ENCODE results near the gene SSBP2. TPM values are rescaled to one million over a fixed set of nuclear protein-coding genes. Genes with fewer than 3 reads are reported as not detected.

SSBP2 gene
- total and polyA plus RNA-seq, 2 donors (not counting 3 experiments of a cell fraction or from before 2014, with no cell fraction given): 9.6 to 11.5 TPM

DNA sequence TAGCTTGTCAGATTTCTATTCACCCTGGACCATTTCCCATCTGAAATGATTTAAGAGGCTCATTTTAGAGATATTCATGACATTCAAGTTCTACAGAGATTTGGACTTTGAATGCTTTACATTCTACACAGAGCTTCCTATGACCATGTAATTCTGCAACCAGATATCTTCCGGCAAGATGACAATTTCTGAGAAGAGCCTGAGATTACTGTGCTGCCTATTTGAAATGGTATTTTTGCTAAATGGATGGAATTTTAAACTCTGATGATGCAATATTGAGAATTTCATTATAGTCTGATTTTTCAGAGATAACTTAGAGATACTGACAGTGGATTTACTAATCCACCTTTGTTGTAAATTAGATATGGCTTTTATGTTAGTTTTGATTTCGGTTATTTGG lies 341.0 kb downstream of the SSBP2 start:
- intact Hi-C loops (cut with micrococcal nuclease): no loop called here
- Histone ChIP-seq H3K9me3 (replicated peaks; ENCODE audit: control insufficient read depth, insufficient read depth, low read length) (no peaks in the 10 kb centered on the region), H2AFZ (ENCODE audit: low read depth, low read length) (no peak overlapping the region), H3K4me3 (replicated peaks in 1 of 3; ENCODE audit: insufficient read depth in 1 of 3, low read depth in 1 of 3, low read length in 3 of 3) (no peak overlapping the region), H3K79me2 (ENCODE audit: control insufficient read depth, insufficient read depth, low read length) (no peaks in the 10 kb centered on the region), H3K36me3 (ENCODE audit: control insufficient read depth in 2 of 2, extremely low read depth in 1 of 2, insufficient read depth in 2 of 2, low read length in 2 of 2) (no peaks in the 10 kb centered on the region), H3K4me2 (ENCODE audit: insufficient read depth, low read length) (no peak overlapping the region), H3K9ac (replicated peaks; ENCODE audit: extremely low read depth, insufficient read depth, low read length) (no peak overlapping the region), H3K27ac (ENCODE audit: insufficient read depth, low read depth, low read length) (no peak overlapping the region), H4K20me1 (replicated peaks; ENCODE audit: control insufficient read depth, extremely low read depth, insufficient read depth, low read length) (no peaks in the 10 kb centered on the region), H3K9me1 (replicated peaks; ENCODE audit: control insufficient read depth, extremely low read depth, insufficient read depth, low read length) (no peaks in the 10 kb centered on the region), H3K27me3 (ENCODE audit: control insufficient read depth in 2 of 2, insufficient read depth in 2 of 2, low read length in 2 of 2) (no peaks in the 10 kb centered on the region), H3K4me1 (ENCODE audit: control insufficient read depth, extremely low read depth, insufficient read depth, low read length) (no peaks in the 10 kb centered on the region)
- POLR2A ChIA-PET: no interaction called here
- TF ChIP-seq, protein P1, sequence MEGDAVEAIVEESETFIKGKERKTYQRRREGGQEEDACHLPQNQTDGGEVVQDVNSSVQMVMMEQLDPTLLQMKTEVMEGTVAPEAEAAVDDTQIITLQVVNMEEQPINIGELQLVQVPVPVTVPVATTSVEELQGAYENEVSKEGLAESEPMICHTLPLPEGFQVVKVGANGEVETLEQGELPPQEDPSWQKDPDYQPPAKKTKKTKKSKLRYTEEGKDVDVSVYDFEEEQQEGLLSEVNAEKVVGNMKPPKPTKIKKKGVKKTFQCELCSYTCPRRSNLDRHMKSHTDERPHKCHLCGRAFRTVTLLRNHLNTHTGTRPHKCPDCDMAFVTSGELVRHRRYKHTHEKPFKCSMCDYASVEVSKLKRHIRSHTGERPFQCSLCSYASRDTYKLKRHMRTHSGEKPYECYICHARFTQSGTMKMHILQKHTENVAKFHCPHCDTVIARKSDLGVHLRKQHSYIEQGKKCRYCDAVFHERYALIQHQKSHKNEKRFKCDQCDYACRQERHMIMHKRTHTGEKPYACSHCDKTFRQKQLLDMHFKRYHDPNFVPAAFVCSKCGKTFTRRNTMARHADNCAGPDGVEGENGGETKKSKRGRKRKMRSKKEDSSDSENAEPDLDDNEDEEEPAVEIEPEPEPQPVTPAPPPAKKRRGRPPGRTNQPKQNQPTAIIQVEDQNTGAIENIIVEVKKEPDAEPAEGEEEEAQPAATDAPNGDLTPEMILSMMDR (IDR thresholded peaks at IDR 0.05; ENCODE audit: extremely low read depth in 1 of 2, insufficient read depth in 1 of 2, low read depth in 1 of 2, low read length in 2 of 2): no peak
- no peak for TF ChIP-seq MYC (IDR thresholded peaks at IDR 0.05; ENCODE audit: low read depth, low read length)
- TF ChIP-seq, protein P2, sequence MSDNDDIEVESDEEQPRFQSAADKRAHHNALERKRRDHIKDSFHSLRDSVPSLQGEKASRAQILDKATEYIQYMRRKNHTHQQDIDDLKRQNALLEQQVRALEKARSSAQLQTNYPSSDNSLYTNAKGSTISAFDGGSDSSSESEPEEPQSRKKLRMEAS (IDR thresholded peaks at IDR 0.05; ENCODE audit: insufficient read depth, insufficient read length): no peak
- no peak for TF ChIP-seq POLR2A (IDR thresholded peaks at IDR 0.05; ENCODE audit: low read depth, low read length)
- TF ChIP-seq POLR2AphosphoS5 (IDR thresholded peaks at IDR 0.05; ENCODE audit: insufficient read depth, low read depth, low read length): no peak
- no peak for TF ChIP-seq FOS (IDR thresholded peaks at IDR 0.05; ENCODE audit: borderline replicate concordance, insufficient read depth, low read length)
- TF ChIP-seq JUN (IDR thresholded peaks at IDR 0.05; ENCODE audit: borderline replicate concordance, insufficient read depth, insufficient read length, low read depth): no peak
- TF ChIP-seq GATA2 (IDR thresholded peaks at IDR 0.05; ENCODE audit: insufficient read depth, insufficient read length, low read depth, low read length): no peak
- TF ChIP-seq EZH2 (IDR thresholded peaks at IDR 0.05; ENCODE audit: borderline replicate concordance, low read depth, low read length, severe bottlenecking): no peak
- FAIRE-seq (no peak), DNase-seq (ENCODE audit: low read depth, low spot score) (no peak)
- CTCF ChIA-PET: interaction anchor here (1.6 kb wide), 1 partner anchor 19 kb away, joined by 4 read pairs; no protein-coding TSS in a partner anchor
- BruUV-seq (replicated peaks): no TSS peak
- dilution Hi-C loops (cut with MboI; ENCODE audit: extremely low pct_ligation_motif_present, low sequenced_read_pairs): no loop called here
